A549 (cell line): ENCODE results near the gene ZNRF2.

Source experiments
- CTCF ChIP-seq: fragments of >200 bp; sonication (Bioruptor Twin); formaldehyde crosslinking; IDR thresholded peaks from 3 replicates; pipeline ENCODE4 v1.5.1; 2016
- EP300 ChIP-seq, 2 experiments: fragments of >200 bp; sonication (Bioruptor Twin); formaldehyde crosslinking; IDR thresholded peaks; 2 replicates in 1 of 2; 3 replicates in 1 of 2; pipeline ENCODE4 v1.6.1; 2016 to 2017
- KDM1A ChIP-seq: fragments of 200-600 bp; sonication (generic); IDR thresholded peaks from 2 replicates; pipeline ENCODE4 v1.6.1; 2016; ENCODE audit warnings: low read depth, mild to moderate bottlenecking
- MAX ChIP-seq: IDR thresholded peaks from 2 replicates; pipeline ENCODE4 v1.6.1; 2012
- RCOR1 ChIP-seq: fragments of 150-350 bp; IDR thresholded peaks from 2 replicates; pipeline ENCODE4 v1.6.1; 2014; ENCODE audit warnings: antibody characterized with exemption, low read length, low read depth
- USF2 ChIP-seq: fragments of 450-650 bp; IDR thresholded peaks from 2 replicates; pipeline ENCODE4 v1.6.1; 2014; ENCODE audit warnings: antibody characterized with exemption
- ZC3H11A ChIP-seq: fragments of 450-650 bp; IDR thresholded peaks from 2 replicates; pipeline ENCODE4 v1.6.1; 2014; ENCODE audit warnings: antibody characterized with exemption, mild to moderate bottlenecking

GRCh38 chr7:30322271-30323005, 38.0 kb downstream of the ZNRF2 start:
- TF ChIP-seq KDM1A (no peak), CTCF (no peak), MAX (no peak), ZC3H11A (no peak), EP300 (IDR thresholded peaks at IDR 0.05) (no peak), USF2 (no peak), RCOR1 (no peak)
